D341Med (cell line): Measurements from ENCODE around the gene ZCWPW1.
"Not testable (repeated sequence)": the region's sequence is repeated elsewhere in the genome, so short reads cannot be mapped to it uniquely, and the experiment has no call there.

Experiments
- DNase-seq: peaks from one replicate; pipeline ENCODE4 v3.0.0; 2012; ENCODE audit warnings: low spot score

Gene ZCWPW1

DNA sequence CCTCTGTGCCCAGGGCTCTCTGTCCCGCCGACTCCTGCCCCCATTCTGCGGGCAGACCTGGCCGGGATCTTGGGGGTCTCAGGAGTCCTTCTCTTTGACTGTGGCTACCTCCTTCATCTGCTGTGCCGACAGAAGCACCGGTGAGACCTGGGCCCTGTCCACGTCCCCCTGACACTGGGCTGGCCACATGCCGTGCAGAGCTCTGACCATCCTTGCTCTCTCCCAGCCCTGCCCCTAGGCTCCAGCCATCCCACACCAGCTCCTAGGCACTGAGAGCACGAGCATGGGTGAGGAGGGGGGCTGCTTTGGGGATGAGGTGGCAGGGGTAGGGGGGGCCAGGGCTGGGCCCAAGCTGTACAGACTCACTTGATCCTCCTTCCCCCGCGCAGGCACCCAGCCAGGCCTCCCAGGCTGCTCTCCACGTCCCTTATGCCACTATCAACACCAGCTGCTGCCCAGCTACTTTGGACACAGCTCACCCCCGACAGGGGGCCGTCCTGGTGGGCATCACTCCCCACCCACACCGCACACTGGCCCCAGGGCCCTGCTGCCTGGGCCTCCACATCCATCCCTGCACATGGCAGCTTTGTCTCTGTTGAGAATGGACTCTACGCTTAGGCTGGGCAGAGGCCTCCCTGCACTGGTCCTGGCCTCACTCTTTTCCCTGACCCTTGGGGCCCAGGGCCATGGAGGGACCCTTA lies 75.4 kb downstream of the ZCWPW1 start:
- DNase-seq = no peak

GRCh38 chr7:100352230-100352781 lies 76.2 kb downstream of the ZCWPW1 start:
- not testable (repeated sequence) for DNase-seq

DNA sequence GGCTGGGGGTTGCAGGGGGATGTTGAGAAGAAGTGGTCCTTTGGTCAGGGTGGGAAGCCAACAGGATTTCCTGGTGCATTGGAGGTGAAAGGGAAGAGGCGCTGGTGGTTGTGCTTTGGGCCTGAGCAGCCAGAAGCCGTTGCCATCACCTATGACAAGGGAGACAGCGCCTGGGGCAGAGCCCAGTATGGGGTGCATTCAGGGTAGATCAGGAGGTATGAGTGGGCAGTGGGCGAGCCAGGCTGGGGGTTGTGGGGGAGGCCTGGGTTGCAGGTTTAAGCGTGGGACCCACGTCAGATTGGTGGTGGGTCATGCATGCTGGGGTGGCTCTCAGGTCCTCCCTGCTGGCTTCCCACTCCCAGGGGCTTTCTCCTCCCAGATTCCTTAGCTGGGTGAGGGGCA lies 76.8 kb downstream of the ZCWPW1 start:
- DNase-seq = no peak
